Tibial artery (tissue), 4 donors: Measurements from ENCODE around the gene FAM187B.

Source experiments
- DNase-seq, 2 donors: peaks; one replicate each; pipeline ENCODE4 v3.0.0-alpha.2; 2019
- H3K27ac ChIP-seq, 2 donors: fragments of 200-600 bp; sonication (generic) in 1 of 2; 1 replicate in 1 of 2; 2 replicates in 1 of 2; pipeline ENCODE4 v1.5.1; 2018 to 2019; ENCODE audit warnings: mild to moderate bottlenecking in 1 of 2
- H3K27me3 ChIP-seq, 2 donors: fragments of 200-600 bp; sonication (generic) in 1 of 2; one replicate each; pipeline versions ENCODE4 v1.5.1 to v1.6.0; 2016 to 2019
- H3K36me3 ChIP-seq, 3 donors: fragments of 200-600 bp; sonication (generic) in 2 of 3; one replicate each; pipeline ENCODE4 v1.5.1; 2016 to 2019; ENCODE audit warnings: mild to moderate bottlenecking in 2 of 3
- H3K4me1 ChIP-seq, 4 donors: fragments of 200-600 bp; sonication (generic) in 2 of 4; 1 replicate in 3 of 4; 2 replicates in 1 of 4; pipeline ENCODE4 v1.5.1; 2016 to 2019
- H3K4me3 ChIP-seq, 2 donors: fragments of 200-600 bp; sonication (generic) in 1 of 2; 1 replicate in 1 of 2; 2 replicates in 1 of 2; pipeline ENCODE4 v1.5.1; 2018 to 2019; ENCODE audit warnings: mild to moderate bottlenecking in 2 of 2
- H3K9me3 ChIP-seq, 3 donors: fragments of 200-600 bp; sonication (generic) in 1 of 3; one replicate each; pipeline ENCODE4 v1.5.1; 2016 to 2019
- intact Hi-C: fragments of 100-400 bp; cut with DNase I; formaldehyde crosslinking; loops from one replicate; pipeline ENCODE4 v1.15.0; 2023; ENCODE audit warnings: low total_unique reads
- TF ChIP-seq, protein P1 (sequence below), 2 experiments: fragments of 200-600 bp in 1 of 2; fragments of 450-650 bp in 1 of 2; IDR thresholded peaks; one replicate each; pipeline ENCODE4 v1.5.1; 2017 to 2019; ENCODE audit warnings: antibody characterized with exemption in 2 of 2, mild to moderate bottlenecking in 1 of 2, moderate library complexity in 1 of 2

FAM187B gene

DNA sequence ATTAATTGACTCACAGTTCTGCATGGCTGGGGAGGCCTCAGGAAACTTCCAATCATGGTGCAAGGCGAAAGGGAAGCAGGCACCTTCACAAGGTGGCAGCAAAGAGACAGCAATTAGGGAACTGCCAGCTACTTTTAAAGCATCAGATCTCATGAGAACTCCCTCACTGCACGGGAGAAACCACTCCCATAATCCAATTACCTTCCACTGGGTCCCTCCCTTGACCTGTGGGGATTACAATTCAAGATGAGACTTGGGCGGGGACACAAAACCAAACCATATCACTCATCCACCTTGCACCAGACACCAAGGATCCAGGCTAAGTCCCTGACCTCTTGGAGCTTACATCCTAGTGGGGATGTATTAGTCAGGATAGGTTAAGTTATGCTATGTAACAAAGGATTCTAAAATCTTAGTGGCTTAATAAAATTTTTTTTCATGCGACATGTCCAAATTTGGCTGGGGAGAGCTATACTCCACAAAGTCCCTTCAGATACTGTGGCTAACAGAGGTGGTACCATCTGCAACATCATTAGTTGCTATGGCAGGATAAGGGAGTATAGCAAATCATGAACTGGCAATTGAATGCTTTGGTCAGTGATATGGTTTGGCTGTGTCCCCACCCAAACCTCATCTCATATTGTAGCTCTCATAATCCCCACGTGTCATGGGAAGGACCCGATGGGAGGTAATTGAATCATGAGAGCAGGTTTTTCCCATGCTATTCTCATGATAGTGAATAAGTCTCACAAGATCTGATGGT is 8.3 kb upstream of the FAM187B start:
- H3K9me3 ChIP-seq: peaks cover 0 to 5% (median 0%) of the 10 kb centered on the region in 3 donors
- DNase-seq: no peak
- TF ChIP-seq, protein P1, sequence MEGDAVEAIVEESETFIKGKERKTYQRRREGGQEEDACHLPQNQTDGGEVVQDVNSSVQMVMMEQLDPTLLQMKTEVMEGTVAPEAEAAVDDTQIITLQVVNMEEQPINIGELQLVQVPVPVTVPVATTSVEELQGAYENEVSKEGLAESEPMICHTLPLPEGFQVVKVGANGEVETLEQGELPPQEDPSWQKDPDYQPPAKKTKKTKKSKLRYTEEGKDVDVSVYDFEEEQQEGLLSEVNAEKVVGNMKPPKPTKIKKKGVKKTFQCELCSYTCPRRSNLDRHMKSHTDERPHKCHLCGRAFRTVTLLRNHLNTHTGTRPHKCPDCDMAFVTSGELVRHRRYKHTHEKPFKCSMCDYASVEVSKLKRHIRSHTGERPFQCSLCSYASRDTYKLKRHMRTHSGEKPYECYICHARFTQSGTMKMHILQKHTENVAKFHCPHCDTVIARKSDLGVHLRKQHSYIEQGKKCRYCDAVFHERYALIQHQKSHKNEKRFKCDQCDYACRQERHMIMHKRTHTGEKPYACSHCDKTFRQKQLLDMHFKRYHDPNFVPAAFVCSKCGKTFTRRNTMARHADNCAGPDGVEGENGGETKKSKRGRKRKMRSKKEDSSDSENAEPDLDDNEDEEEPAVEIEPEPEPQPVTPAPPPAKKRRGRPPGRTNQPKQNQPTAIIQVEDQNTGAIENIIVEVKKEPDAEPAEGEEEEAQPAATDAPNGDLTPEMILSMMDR (IDR thresholded peaks at IDR 0.05): no peak
- H3K4me3 ChIP-seq: no peak overlapping the region
- H3K27ac ChIP-seq: no peak overlapping the region
- H3K27me3 ChIP-seq: peaks cover 0 to 24% of the 10 kb centered on the region in 2 donors
- H3K4me1 ChIP-seq: no peaks in the 10 kb centered on the region
- H3K36me3 ChIP-seq: no peaks in the 10 kb centered on the region
- intact Hi-C loops: no loop called here

DNA sequence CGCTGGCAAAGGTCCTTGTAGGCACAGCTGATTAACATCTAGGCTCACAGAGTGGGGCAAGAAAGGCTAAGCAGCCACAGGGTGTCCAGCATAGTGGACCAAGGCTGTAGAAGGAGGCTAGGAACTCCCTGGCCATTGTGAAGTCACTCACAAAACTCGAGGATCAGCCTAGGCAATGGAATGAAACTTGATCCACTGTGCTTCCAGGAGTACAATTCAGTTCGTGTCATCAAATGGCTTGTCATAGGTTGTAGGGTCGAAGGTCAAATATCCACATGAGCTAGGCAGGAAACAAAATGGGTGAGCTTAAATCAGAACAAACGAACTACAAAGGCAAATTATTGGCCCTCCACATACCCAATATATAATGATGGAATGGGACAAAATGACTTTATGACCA is 4.4 kb upstream of the FAM187B start:
- no peaks in the 10 kb centered on the region for H3K36me3 ChIP-seq
- no peak for DNase-seq
- peaks cover 0 to 10% of the 10 kb centered on the region in 2 donors for H3K27me3 ChIP-seq
- H3K9me3 ChIP-seq: no peaks in the 10 kb centered on the region
- no peak overlapping the region for H3K4me3 ChIP-seq
- H3K27ac ChIP-seq: no peak overlapping the region
- TF ChIP-seq, protein P1 (IDR thresholded peaks at IDR 0.05): no peak
- no peaks in the 10 kb centered on the region for H3K4me1 ChIP-seq
- intact Hi-C loops: no loop called here

DNA sequence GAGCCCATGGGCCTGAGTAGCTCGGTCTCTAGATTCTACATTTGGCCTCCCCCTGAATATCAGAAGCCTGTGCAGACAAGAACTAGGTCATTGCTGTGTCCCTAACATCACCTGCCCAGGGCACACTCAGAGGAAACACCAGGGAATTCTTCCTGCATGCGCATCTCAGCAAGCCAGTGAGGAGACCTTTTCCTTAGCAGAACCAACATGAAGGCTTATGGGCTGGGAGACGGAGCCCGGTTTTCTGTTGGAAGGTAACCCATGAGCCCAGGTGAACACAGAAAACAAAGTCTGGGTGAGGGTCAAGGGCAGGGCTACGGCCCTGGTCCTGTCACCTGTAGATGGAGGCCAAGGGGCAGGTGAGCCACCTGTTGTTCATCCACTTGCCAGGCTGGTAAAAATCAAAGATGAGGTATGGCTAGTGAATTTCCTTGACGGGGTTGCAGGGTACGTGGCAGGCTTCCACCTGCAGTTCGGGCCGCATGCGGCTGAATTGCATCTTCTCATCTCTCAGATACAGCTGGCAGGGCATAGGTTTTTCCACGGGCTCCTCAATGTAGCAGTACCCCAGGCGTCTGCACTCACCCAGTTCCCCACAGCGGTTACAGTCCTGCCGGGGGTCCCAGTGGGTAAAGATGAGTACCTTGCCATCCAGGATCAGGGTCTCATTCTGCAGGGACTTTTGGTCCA is 3.6 kb upstream of the FAM187B start:
- Histone ChIP-seq H3K4me3 (no peak overlapping the region), H3K27me3 (peaks cover 0 to 16% of the 10 kb centered on the region in 2 donors), H3K4me1 (no peaks in the 10 kb centered on the region), H3K36me3 (no peaks in the 10 kb centered on the region), H3K27ac (no peak overlapping the region), H3K9me3 (no peaks in the 10 kb centered on the region)
- no peak for DNase-seq
- TF ChIP-seq, protein P1 (IDR thresholded peaks at IDR 0.05): no peak
- intact Hi-C loops: no loop called here

DNA sequence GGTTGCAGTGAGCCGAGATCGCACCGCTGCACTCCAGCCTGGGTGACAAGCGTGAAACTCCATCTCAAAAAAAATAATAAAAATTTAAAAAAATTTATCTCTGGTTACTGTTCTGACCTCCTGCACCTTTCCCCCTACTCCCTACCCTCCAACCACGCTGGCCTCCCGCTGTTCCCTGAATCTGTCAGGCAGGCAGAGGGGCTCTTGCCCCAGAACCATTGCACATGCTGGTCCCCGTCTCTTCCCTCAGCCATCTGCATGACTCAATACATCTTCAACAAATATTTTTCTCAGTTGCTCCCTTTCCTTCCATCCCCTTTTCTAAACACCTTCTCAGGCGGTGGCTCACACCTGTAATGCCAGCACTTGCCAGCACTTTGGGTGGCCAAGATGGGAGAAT is 1.1 kb upstream of the FAM187B start:
- Histone ChIP-seq H3K27me3 (peaks cover 0 to 34% of the 10 kb centered on the region in 2 donors), H3K4me1 (no peaks in the 10 kb centered on the region), H3K36me3 (no peaks in the 10 kb centered on the region), H3K9me3 (no peaks in the 10 kb centered on the region), H3K27ac (no peak overlapping the region), H3K4me3 (no peak overlapping the region)
- DNase-seq: no peak
- TF ChIP-seq, protein P1 (IDR thresholded peaks at IDR 0.05): no peak
- intact Hi-C loops: no loop called here

DNA sequence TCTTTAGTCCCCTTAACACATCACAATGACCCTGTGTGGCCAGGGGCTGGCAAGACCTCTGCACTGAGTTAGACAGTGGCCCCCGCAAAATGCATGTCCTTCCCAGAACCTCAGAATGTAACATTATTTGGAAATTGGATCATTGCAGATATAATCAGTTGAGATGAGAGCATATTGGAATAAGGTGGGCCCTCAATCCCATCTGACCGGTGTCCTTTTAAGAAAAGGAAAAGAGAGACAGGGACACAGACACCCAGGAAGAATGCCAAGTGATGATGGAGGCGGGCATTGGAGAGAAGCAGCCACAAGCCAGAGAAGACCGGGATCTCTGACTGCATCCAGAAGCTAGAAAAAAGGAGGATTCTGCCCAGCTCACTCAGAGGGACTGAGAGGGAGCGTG is 1.8 kb downstream of the FAM187B start:
- TF ChIP-seq, protein P1 (IDR thresholded peaks at IDR 0.05): no peak
- Histone ChIP-seq H3K9me3 (peaks cover 0 to 4% (median 0%) of the 10 kb centered on the region in 3 donors), H3K4me3 (no peak overlapping the region), H3K36me3 (no peaks in the 10 kb centered on the region), H3K4me1 (no peaks in the 10 kb centered on the region), H3K27me3 (peaks cover 0 to 45% of the 10 kb centered on the region in 2 donors), H3K27ac (no peak overlapping the region)
- no peak for DNase-seq
- intact Hi-C loops: no loop called here
